Neuron (in vitro differentiated cells): ENCODE measurements around the gene STOX1.
A peak's percentile ranks its signal among the peaks of the same experiment; 100 is the strongest.
"Not testable (repeated sequence)": the region's sequence is repeated elsewhere in the genome, so short reads cannot be mapped to it uniquely, and the experiment has no call there.

Experiments used
- H2AFZ ChIP-seq: one replicate; pipeline ENCODE4 v1.6.1; 2013; ENCODE audit warnings: low read depth, mild to moderate bottlenecking, inconsistent platforms, low read length, moderate library complexity
- H3K27me3 ChIP-seq: one replicate; pipeline ENCODE4 v1.6.1; 2013; ENCODE audit warnings: low read length; ENCODE audit not compliant: insufficient read depth
- H3K36me3 ChIP-seq: one replicate; pipeline ENCODE4 v1.6.1; 2013; ENCODE audit warnings: low read length; ENCODE audit not compliant: insufficient read depth
- H3K4me1 ChIP-seq: one replicate; pipeline ENCODE4 v1.6.1; 2013; ENCODE audit warnings: low read length; ENCODE audit not compliant: insufficient read depth
- H3K4me3 ChIP-seq: 2 replicates; pipeline ENCODE4 v1.5.1; 2013; ENCODE audit warnings: mild to moderate bottlenecking, low read length, moderate library complexity
- H3K9me3 ChIP-seq: one replicate; pipeline ENCODE4 v1.6.1; 2013; ENCODE audit warnings: low read length

The STOX1 gene, protein sequence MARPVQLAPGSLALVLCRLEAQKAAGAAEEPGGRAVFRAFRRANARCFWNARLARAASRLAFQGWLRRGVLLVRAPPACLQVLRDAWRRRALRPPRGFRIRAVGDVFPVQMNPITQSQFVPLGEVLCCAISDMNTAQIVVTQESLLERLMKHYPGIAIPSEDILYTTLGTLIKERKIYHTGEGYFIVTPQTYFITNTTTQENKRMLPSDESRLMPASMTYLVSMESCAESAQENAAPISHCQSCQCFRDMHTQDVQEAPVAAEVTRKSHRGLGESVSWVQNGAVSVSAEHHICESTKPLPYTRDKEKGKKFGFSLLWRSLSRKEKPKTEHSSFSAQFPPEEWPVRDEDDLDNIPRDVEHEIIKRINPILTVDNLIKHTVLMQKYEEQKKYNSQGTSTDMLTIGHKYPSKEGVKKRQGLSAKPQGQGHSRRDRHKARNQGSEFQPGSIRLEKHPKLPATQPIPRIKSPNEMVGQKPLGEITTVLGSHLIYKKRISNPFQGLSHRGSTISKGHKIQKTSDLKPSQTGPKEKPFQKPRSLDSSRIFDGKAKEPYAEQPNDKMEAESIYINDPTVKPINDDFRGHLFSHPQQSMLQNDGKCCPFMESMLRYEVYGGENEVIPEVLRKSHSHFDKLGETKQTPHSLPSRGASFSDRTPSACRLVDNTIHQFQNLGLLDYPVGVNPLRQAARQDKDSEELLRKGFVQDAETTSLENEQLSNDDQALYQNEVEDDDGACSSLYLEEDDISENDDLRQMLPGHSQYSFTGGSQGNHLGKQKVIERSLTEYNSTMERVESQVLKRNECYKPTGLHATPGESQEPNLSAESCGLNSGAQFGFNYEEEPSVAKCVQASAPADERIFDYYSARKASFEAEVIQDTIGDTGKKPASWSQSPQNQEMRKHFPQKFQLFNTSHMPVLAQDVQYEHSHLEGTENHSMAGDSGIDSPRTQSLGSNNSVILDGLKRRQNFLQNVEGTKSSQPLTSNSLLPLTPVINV

GRCh38 chr10:68826764-68827591 lies at the start of gene STOX1:
Gene STOX1, plus strand, starts transcription at chr10:68827531. Its CDS starts 93 bp downstream, at chr10:68827624.
- H3K27me3 ChIP-seq: no peaks in the 10 kb centered on the region
- H2AFZ ChIP-seq: peak within 1 kb of the TSS; percentile 96
- H3K36me3 ChIP-seq: no peaks in the 10 kb centered on the region
- peaks cover 4% of the 10 kb centered on the region for H3K4me1 ChIP-seq
- no peaks in the 10 kb centered on the region for H3K9me3 ChIP-seq
- H3K4me3 ChIP-seq: peak within 1 kb of the TSS; percentile 91

- H3K4me3 ChIP-seq: no peak overlapping the region
- H3K27me3 ChIP-seq: no peaks in the 10 kb centered on the region
- H3K9me3 ChIP-seq: no peaks in the 10 kb centered on the region
- no peak overlapping the region for H2AFZ ChIP-seq
- H3K36me3 ChIP-seq: peaks cover 76% of the 10 kb centered on the region
- H3K4me1 ChIP-seq: no peaks in the 10 kb centered on the region
Measured at GRCh38 chr10:68781613-68782574, 45.4 kb upstream of the STOX1 start.

GRCh38 chr10:68784476-68784875 lies 42.9 kb upstream of the STOX1 start:
- Histone ChIP-seq H3K27me3 (no peaks in the 10 kb centered on the region), H3K4me1 (no peaks in the 10 kb centered on the region), H3K9me3 (no peaks in the 10 kb centered on the region), H2AFZ (no peak overlapping the region), H3K4me3 (no peak overlapping the region), H3K36me3 (peaks cover 76% of the 10 kb centered on the region)

DNA sequence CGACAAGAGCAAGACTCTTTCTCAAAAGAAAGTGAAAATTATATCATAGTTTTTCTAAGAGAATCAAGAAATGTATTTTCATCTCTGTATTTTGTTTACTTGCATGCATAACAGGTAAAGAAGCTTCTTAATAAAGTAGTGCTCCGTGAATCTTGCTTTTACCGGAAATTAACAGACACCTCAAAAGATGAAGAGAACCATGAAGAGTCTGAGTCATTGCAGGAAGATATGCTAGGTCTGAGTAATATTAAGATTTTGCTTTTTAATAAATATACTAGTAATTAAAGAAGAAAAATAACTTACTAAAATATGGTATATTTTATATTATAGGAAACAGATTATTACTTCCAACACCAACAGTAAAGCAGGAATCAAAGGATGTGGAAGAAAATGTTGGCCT lies 39.5 kb upstream of the STOX1 start:
- Histone ChIP-seq H3K4me1 (no peaks in the 10 kb centered on the region), H3K27me3 (no peaks in the 10 kb centered on the region), H3K9me3 (no peaks in the 10 kb centered on the region), H2AFZ (no peak overlapping the region), H3K4me3 (no peak overlapping the region), H3K36me3 (peaks cover 78% of the 10 kb centered on the region)

- no peaks in the 10 kb centered on the region for H3K27me3 ChIP-seq
- H3K4me3 ChIP-seq: no peak overlapping the region
- H3K9me3 ChIP-seq: no peaks in the 10 kb centered on the region
- H3K36me3 ChIP-seq: peaks cover 84% of the 10 kb centered on the region
- no peak overlapping the region for H2AFZ ChIP-seq
- H3K4me1 ChIP-seq: no peaks in the 10 kb centered on the region
Measured at GRCh38 chr10:68790476-68790875, 36.9 kb upstream of the STOX1 start.

GRCh38 chr10:68792115-68792514 lies 35.2 kb upstream of the STOX1 start:
- Histone ChIP-seq H3K27me3 (no peaks in the 10 kb centered on the region), H3K4me1 (no peaks in the 10 kb centered on the region), H2AFZ (no peak overlapping the region), H3K36me3 (peaks cover 79% of the 10 kb centered on the region), H3K9me3 (no peaks in the 10 kb centered on the region), H3K4me3 (no peak overlapping the region)

DNA sequence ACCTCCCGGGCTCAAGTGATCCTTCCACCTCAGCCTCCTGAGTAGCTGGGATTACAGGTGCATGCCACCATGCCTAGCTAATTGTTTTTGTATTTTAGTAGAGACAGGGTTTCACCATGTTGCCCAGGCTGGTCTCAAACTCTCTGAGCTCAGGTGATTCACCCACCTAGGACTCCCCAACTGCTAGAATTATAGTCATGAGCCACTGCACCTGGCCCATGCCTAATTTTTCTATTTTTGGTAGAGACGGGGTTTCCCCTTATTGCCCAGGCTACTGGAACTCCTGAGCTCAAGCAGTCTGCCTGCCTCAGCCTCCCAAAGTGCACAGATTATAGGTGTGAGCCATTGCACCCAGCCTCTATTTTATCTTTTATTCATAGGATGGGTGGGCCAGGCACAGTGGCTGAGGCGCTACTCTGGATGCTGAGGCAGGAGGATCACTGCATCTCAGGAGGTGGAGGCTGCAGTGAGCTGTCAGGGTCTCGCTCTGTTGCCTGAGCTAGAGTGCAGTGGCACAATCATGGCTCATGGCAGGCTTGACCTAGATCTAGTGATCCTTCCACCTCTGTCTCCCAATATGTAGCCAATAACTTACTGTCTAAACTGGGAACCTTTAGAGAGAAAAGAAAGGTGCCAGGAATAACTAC lies 31.3 kb upstream of the STOX1 start:
- H3K4me3 ChIP-seq: no peak overlapping the region
- peaks cover 49% of the 10 kb centered on the region for H3K36me3 ChIP-seq
- H2AFZ ChIP-seq: no peak overlapping the region
- no peaks in the 10 kb centered on the region for H3K27me3 ChIP-seq
- no peaks in the 10 kb centered on the region for H3K9me3 ChIP-seq
- no peaks in the 10 kb centered on the region for H3K4me1 ChIP-seq

- Histone ChIP-seq H3K36me3 (peaks cover 46% of the 10 kb centered on the region), H3K4me3 (no peak overlapping the region), H3K9me3 (no peaks in the 10 kb centered on the region), H3K4me1 (no peaks in the 10 kb centered on the region), H3K27me3 (no peaks in the 10 kb centered on the region), H2AFZ (no peak overlapping the region)
Measured at GRCh38 chr10:68796605-68797004, 30.7 kb upstream of the STOX1 start.

GRCh38 chr10:68800211-68800610 lies 27.1 kb upstream of the STOX1 start:
- peaks cover 17% of the 10 kb centered on the region for H3K36me3 ChIP-seq
- no peaks in the 10 kb centered on the region for H3K27me3 ChIP-seq
- no peaks in the 10 kb centered on the region for H3K4me1 ChIP-seq
- H3K4me3 ChIP-seq: no peak overlapping the region
- no peaks in the 10 kb centered on the region for H3K9me3 ChIP-seq
- no peak overlapping the region for H2AFZ ChIP-seq

- Histone ChIP-seq H3K27me3 (no peaks in the 10 kb centered on the region), H3K4me3 (no peak overlapping the region), H3K36me3 (no peaks in the 10 kb centered on the region), H3K4me1 (no peaks in the 10 kb centered on the region), H3K9me3 (no peaks in the 10 kb centered on the region), H2AFZ (no peak overlapping the region)
Measured at GRCh38 chr10:68804692-68805091, 22.6 kb upstream of the STOX1 start.

GRCh38 chr10:68810830-68811229 lies 16.5 kb upstream of the STOX1 start:
- H2AFZ ChIP-seq, H3K27me3 ChIP-seq, H3K36me3 ChIP-seq, H3K9me3 ChIP-seq, H3K4me3 ChIP-seq: not testable (repeated sequence)
- H3K4me1 ChIP-seq: peaks cover 11% of the 10 kb centered on the region
